HL-60/S4 (cell line): ENCODE data around the gene ZNF493.

Experiments
- in situ Hi-C: fragments of 300-500 bp; cut with MboI; formaldehyde crosslinking; loops from 2 replicates; pipeline ENCODE4 v1.14.3; 2022; ENCODE audit warnings: low sequenced_read_pairs

ZNF493 gene

GRCh38 chr19:21462540-21462939 lies 65.6 kb downstream of the ZNF493 start:
- in situ Hi-C loops: no loop called here

DNA sequence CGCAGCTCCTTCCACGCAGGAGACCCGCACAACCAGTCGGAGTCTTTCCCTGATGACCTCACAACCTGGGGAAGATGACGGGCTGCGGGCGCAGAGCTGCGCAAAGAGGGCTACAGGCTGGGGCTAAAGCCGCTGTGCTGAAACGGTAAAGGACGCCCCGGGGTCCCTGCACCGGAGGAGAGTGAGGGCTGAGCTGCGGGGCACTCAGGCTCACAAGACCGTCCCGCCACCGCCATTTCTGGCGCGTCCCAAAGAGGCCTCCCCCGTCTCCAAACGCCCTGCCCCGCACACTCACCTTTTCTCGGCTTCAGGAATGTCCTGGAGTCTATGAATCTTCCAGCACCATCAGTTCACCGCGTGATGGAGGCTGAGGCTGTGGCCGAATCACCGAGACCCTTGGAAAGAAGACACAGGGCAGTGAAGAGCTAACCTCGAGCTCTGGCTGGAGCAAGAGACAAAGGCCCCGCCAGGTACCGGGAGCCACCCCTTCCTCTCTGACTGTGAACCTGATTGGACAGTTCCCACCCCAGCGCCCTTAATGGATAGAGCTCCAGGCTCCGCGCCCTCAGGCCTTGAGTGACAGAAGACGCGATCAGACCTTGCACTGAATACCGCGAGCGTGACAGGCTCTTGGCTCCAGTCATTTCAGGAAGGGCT lies 66.6 kb downstream of the ZNF493 start:
- in situ Hi-C loops: no loop called here

DNA sequence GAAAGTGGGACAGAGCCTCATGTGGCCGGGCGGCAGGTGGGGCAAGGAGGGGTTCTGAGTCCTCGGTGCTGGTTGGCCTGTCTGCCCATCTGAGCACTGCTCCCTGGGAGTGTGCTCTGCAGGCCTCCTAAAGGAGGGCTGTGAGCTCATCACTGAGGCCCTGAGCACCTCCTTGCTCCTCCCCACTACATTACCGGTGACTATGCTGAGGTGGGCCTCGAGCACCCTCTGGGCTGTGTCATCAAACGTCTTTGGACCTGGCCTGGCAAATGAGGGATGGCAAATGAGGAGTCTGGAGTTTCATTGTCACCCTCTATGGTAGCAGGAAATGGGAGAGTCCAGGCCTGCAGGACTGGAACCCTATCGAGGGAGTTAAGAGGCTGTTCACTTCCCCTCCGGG lies 69.7 kb downstream of the ZNF493 start:
- in situ Hi-C loops: no loop called here

DNA sequence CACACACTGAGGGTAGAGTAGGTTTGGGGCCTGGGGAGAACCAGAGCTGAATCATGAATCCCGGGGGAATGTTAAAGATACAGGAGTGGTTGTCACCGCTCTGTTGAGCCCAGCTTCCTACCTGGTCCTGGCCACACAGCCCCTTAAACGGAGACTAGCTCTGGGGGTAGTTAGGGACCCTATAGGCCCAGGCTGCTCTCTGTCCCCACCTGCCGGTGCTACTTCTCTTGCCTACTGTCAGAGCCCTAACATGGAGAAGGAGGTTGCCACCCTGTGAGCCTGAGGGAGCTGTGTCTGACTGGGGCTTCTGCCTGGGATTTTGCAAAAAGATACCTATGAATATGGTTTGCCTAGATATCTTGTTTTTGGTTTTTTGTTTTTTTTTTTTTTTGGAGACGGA lies 71.9 kb downstream of the ZNF493 start:
- in situ Hi-C loops: no loop called here

GRCh38 chr19:21472507-21472906 lies 75.6 kb downstream of the ZNF493 start:
- in situ Hi-C loops: no loop called here

DNA sequence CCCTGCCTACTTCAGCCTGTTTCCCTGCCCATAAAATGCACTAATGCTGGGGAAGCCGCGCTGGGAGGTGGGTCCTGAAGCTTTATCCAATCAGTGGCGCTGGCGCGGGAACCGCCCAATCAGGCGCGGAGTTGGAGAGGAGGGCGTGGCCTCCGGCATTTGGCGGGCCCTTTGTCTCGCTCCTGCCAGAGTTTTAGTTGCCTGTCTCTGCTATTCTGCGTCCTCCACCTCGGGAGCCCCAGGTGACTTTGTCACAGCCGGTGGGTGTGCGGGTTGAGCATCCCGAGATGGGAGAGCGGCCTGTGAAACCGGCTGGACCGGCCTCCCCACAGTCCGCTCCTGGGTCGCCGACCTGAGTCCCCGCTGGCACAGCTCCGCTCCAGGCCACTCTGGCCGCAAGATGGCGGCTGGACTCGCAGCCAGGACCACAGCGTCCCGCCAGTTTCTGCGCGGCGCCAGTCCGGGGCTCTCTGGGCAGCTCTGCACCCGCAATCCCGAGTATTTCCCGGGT lies 77.8 kb downstream of the ZNF493 start:
- in situ Hi-C loops: no loop called here
